A172 (cell line): Measurements from ENCODE around the gene TNRC6A. TPM values are rescaled to one million over a fixed set of nuclear protein-coding genes. Genes with fewer than 3 reads are reported as not detected.
A peak's percentile ranks its signal among the peaks of the same experiment; 100 is the strongest.
"Not testable (repeated sequence)": the region's sequence is repeated elsewhere in the genome, so short reads cannot be mapped to it uniquely, and the experiment has no call there.

Experiments used
- DNase-seq: peaks from one replicate; pipeline ENCODE4 v3.0.0-alpha.2; 2015; ENCODE audit warnings: low spot score
- total RNA-seq: library from RNA; depleted of rRNA; stranded (reverse); fragments of >200 nt; shearing (Covaris generic); gene quantifications from 2 replicates; pipeline ENCODE4 v1.2.3, GENCODE V29; 2014

TNRC6A gene
- total RNA-seq, 1 experiment from 2014 or later: 34.3 TPM

- no peak for DNase-seq
Measured at GRCh38 chr16:24728011-24728410, 1.4 kb upstream of the TNRC6A start.

GRCh38 chr16:24728891-24729242 lies 584 bp upstream of the TNRC6A start:
- DNase-seq: no peak

- peak; percentile 16 for DNase-seq
Measured at GRCh38 chr16:24729951-24730815, 732 bp downstream of the TNRC6A start.

GRCh38 chr16:24730914-24731313 lies 1.5 kb downstream of the TNRC6A start:
- DNase-seq: no peak

GRCh38 chr16:24731722-24732419 lies 2.4 kb downstream of the TNRC6A start:
- DNase-seq: no peak

- no peak for DNase-seq
Measured at GRCh38 chr16:24734382-24734781, 4.9 kb downstream of the TNRC6A start.

- DNase-seq: no peak
Measured at GRCh38 chr16:24736758-24737157, 7.3 kb downstream of the TNRC6A start.

GRCh38 chr16:24737391-24737871 lies 8.0 kb downstream of the TNRC6A start:
- DNase-seq: peak; percentile 40

- DNase-seq: no peak
Measured at GRCh38 chr16:24737916-24738594, 8.6 kb downstream of the TNRC6A start.

- no peak for DNase-seq
Measured at GRCh38 chr16:24738895-24739294, 9.4 kb downstream of the TNRC6A start.

GRCh38 chr16:24741862-24742261 lies 12.4 kb downstream of the TNRC6A start:
- DNase-seq: no peak

GRCh38 chr16:24742610-24743009 lies 13.2 kb downstream of the TNRC6A start:
- not testable (repeated sequence) for DNase-seq

- no peak for DNase-seq
Measured at GRCh38 chr16:24745391-24745790, 15.9 kb downstream of the TNRC6A start.

- no peak for DNase-seq
Measured at GRCh38 chr16:24745791-24746190, 16.3 kb downstream of the TNRC6A start.

GRCh38 chr16:24747441-24747840 lies 18.0 kb downstream of the TNRC6A start:
- DNase-seq: no peak

GRCh38 chr16:24748242-24748641 lies 18.8 kb downstream of the TNRC6A start:
- peak; percentile 87 for DNase-seq

- DNase-seq: no peak
Measured at GRCh38 chr16:24749310-24749709, 19.9 kb downstream of the TNRC6A start.

- not testable (repeated sequence) for DNase-seq
Measured at GRCh38 chr16:24749872-24750271, 20.4 kb downstream of the TNRC6A start.

GRCh38 chr16:24753000-24753399 lies 23.5 kb downstream of the TNRC6A start:
- no peak for DNase-seq

GRCh38 chr16:24753437-24753836 lies 24.0 kb downstream of the TNRC6A start:
- DNase-seq: no peak

GRCh38 chr16:24754543-24754942 lies 25.1 kb downstream of the TNRC6A start:
- no peak for DNase-seq

- no peak for DNase-seq
Measured at GRCh38 chr16:24755201-24755874, 25.9 kb downstream of the TNRC6A start.
